ENCODE data around the gene JAM2. TPM values are rescaled to one million over a fixed set of nuclear protein-coding genes. Genes with fewer than 3 reads are reported as not detected.

JAM2 gene
- total RNA-seq, 2 experiments from 2014 or later, result 0.05 TPM; not detected in 1

DNA sequence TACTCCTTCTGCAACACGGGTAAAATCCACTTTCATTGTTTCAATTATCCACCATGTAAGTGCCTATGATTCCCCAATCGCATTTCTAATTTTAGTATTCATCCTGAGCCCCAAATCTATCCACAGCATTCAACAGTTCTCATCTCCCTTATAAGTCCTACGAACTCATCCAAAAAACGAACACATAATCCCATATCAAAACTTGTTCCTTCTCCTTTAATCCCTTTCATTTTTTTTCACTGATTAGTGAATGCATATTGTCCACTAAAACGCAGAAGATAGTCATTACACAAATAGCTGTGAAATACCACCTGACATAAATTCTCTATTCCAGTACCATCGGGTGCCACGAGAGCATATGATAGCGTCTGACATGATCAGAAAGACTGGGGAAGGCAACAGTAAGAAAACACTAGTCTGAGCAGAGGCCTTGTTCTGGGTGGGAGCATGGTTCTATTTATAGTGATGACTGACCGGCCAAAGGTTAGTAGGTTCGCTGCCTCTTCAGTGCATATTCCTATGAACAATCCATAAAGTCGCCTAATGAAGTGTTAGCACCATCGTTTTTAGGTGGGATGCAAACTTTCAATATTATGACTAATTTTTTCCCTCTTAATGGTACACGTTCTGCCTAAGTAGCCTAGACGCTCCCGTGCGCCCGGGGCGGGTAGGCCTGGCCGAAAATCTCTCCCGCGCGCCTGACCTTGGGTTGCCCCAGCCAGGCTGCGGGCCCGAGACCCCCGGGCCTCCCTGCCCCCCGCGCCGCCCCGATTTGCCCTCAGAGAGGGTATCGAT lies 95.0 kb downstream of the JAM2 start:
- peaks cover 27% of the 10 kb centered on the region for H3K36me3 Mint-ChIP-seq (ENCODE audit: low read depth)
- ATAC-seq (peak; percentile 15), DNase-seq (peak; percentile 37)
- H3K27me3 Mint-ChIP-seq (ENCODE audit: low read depth), result no peaks in the 10 kb centered on the region
- H3K4me1 Mint-ChIP-seq (ENCODE audit: low read depth), result peaks cover 30% of the 10 kb centered on the region
- peak overlapping the region; percentile 100 for H3K27ac Mint-ChIP-seq
- ChIA-PET CTCF (interaction anchor here (0.8 to 2.4 kb wide), 7 partner anchors 10 to 160 kb away, joined by 3 to 11 read pairs (median 4); no protein-coding TSS in a partner anchor), POLR2A (interaction anchor here (0.6 to 2.0 kb wide), 9 partner anchors 12 to 172 kb away, joined by 3 to 14 read pairs (median 5); partner anchors contain the start of gene MRPL39)
- H3K9me3 Mint-ChIP-seq (ENCODE audit: insufficient read depth), result no peaks in the 10 kb centered on the region
- peak overlapping the region; percentile 99 for H3K4me3 Mint-ChIP-seq

DNA sequence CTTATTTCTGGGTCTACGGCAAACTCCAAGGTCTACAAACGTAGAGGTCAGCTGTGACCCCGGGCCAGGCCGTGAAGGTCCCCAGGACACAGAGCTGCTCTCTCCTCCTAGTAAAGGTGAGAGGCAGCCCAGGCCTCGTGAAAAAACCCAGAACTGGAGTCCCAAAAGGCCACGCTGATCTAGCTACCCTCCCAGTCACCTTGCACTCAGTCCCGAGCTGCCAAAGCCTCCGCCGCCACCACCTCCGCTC lies 95.5 kb downstream of the JAM2 start:
- Mint-ChIP-seq H3K36me3 (ENCODE audit: low read depth) (peaks cover 23% of the 10 kb centered on the region), H3K9me3 (ENCODE audit: insufficient read depth) (no peaks in the 10 kb centered on the region), H3K27me3 (ENCODE audit: low read depth) (no peaks in the 10 kb centered on the region), H3K27ac (peak overlapping the region; percentile 100), H3K4me1 (ENCODE audit: low read depth) (peaks cover 30% of the 10 kb centered on the region), H3K4me3 (peak overlapping the region; percentile 99)
- no peak for DNase-seq
- CTCF ChIA-PET, result interaction anchor here (1.0 to 2.4 kb wide), 5 partner anchors 10 to 126 kb away, joined by 3 to 11 read pairs (median 5); no protein-coding TSS in a partner anchor
- no peak for ATAC-seq
- POLR2A ChIA-PET, result interaction anchor here (0.8 to 2.0 kb wide), 9 partner anchors 13 to 245 kb away, joined by 3 to 14 read pairs (median 5); partner anchors contain the start of gene MRPL39

DNA sequence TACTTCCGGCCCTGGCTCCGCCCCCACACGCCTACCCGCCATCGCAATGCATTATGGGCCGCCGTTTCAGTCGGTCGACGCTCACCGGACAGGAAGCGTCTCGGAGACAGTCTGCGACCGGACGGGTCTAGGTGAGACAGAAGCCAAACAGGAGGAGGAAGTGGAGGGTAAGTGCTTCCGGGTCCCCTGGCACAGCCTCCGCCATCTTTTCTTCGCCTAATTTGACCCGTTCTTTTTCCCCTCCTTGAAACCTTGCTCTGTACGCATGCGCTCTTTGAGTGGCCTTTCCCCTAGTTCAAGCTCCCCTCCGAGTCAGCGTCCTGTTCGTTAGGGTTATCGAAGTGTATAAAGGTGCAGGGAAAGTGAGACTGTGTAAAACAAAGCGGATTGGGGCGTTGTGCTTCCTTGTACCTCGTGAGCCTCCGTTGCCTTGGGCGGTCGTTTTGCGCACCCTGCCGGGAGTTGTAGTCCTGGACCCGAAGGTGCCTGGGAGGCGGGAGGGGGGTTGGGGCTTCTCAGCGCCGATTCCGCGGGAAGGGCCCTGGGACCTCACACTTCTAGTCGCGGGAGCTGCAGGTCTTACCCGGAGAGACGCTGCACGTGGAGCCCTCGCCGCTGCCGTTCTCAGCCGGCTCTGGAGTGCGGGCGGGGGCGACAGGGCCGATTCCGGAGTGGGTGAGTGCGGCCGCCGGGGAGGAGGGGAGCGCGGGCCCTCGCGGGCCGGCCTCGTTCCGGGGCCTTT lies 96.0 kb downstream of the JAM2 start, which contains the start of the genes ATP5PF and GABPA:
TSS of gene ATP5PF (minus strand) at position 1 of the 742 bp plus-strand sequence. CDS start 5,110 bp downstream, outside the sequence.
TSS of gene GABPA (plus strand) at position 69 of the 742 bp plus-strand sequence. CDS start 6,627 bp downstream, outside the sequence.
- H3K27ac Mint-ChIP-seq, result peak within 1 kb of the TSS; percentile 100
- H3K4me1 Mint-ChIP-seq (ENCODE audit: low read depth), result peaks cover 29% of the 10 kb centered on the region

DNA sequence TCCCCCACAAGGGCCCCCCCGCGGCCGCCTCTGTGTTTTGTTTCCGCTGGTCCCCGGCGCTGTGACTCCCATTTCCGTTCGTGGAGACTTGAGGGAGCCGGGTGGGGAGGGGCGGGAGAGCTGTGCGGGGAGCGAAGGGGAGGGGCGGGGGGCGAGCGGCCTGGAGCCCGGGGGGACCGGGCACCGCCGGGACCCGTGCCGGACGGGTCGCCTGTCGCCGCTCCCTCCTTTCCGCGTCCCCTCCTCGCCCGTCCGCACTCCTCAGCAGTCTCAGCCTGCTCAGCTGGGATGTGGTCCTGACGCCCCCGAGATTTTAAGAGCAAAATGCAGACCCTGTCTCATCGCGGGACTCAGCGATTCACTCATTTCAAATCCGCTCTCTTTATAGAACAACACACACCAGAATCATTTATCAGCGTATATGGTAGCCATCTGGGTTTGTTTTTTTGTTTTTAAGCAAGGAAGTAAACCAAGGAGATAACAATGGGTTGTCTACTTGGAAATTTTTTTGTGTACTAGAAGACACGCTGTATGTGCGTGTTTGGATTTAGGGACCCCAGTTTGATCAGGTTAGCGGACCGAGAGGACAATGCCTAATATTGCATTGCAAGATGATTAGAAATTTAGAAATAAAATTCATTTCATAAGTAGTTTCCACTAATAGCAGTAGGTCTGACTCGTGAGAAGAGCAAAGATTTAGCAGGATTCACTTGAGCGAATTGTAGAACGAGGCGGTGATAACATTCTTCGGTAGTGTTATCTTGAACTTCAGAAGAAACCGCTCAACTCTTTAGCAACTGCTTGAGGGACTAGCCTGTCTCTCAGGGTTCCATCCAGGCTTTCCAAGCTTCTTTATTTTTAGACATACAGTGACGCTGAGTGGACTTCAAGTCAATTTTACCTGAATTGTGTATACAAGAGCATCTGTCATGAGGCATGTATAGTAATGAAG lies 96.9 kb downstream of the JAM2 start:
- H3K4me3 Mint-ChIP-seq, result peak overlapping the region; percentile 99
- H3K36me3 Mint-ChIP-seq (ENCODE audit: low read depth), result peaks cover 19% of the 10 kb centered on the region
- H3K4me1 Mint-ChIP-seq (ENCODE audit: low read depth), result peaks cover 27% of the 10 kb centered on the region
- no peaks in the 10 kb centered on the region for H3K9me3 Mint-ChIP-seq (ENCODE audit: insufficient read depth)
- DNase-seq, result peak; percentile 80
- H3K27me3 Mint-ChIP-seq (ENCODE audit: low read depth), result no peaks in the 10 kb centered on the region
- CTCF ChIA-PET, result interaction anchor here (0.9 to 2.0 kb wide), 6 partner anchors 8 to 128 kb away, joined by 4 to 7 read pairs (median 5); no protein-coding TSS in a partner anchor
- peak overlapping the region; percentile 100 for H3K27ac Mint-ChIP-seq
- POLR2A ChIA-PET, result interaction anchor here (0.6 to 2.0 kb wide), 7 partner anchors 13 to 246 kb away, joined by 3 to 14 read pairs (median 4); partner anchors contain the start of gene MRPL39
- ATAC-seq, result peak; percentile 7

More for the DNA sequence above, 96.0 kb downstream of the JAM2 start, which contains the start of the genes ATP5PF and GABPA:
- no peaks in the 10 kb centered on the region for H3K27me3 Mint-ChIP-seq (ENCODE audit: low read depth)
- H3K4me3 Mint-ChIP-seq, result peak within 1 kb of the TSS; percentile 99
- ChIA-PET POLR2A (interaction anchor here (0.8 to 2.0 kb wide), 10 partner anchors 13 to 246 kb away, joined by 3 to 14 read pairs (median 4); partner anchors contain the start of gene MRPL39), CTCF (interaction anchor here (1.0 to 2.4 kb wide), 5 partner anchors 9 to 126 kb away, joined by 3 to 11 read pairs (median 5); no protein-coding TSS in a partner anchor)
- peaks cover 21% of the 10 kb centered on the region for H3K36me3 Mint-ChIP-seq (ENCODE audit: low read depth)
- peak; percentile 98 for DNase-seq
- peak; percentile 93 for ATAC-seq
- H3K9me3 Mint-ChIP-seq (ENCODE audit: insufficient read depth), result no peaks in the 10 kb centered on the region

DNA sequence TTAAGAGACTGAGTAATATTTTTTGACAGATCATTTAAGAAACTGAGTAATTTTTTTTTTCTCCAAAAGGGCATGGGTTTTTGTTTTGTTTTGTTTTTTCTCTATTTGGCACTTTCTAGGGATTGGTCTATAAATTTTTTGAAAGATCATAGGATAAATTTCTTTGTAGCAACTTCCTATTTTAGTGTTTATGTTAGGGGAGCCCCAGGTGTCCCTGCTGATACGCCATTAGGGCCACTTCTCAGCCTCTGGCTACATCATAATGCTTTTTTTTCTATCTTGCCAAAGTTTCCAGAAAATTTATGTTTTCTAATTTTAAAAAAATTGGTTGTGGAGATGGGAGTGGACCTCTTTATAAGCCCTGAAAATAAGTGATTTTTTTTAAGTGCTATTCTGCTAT lies 98.4 kb downstream of the JAM2 start:
- DNase-seq (no peak), ATAC-seq (no peak)
- POLR2A ChIA-PET, result no interaction called here
- H3K36me3 Mint-ChIP-seq (ENCODE audit: low read depth), result peaks cover 24% of the 10 kb centered on the region
- no peak overlapping the region for H3K27ac Mint-ChIP-seq
- CTCF ChIA-PET, result no interaction called here
- no peak overlapping the region for H3K4me3 Mint-ChIP-seq
- no peaks in the 10 kb centered on the region for H3K27me3 Mint-ChIP-seq (ENCODE audit: low read depth)
- peaks cover 24% of the 10 kb centered on the region for H3K4me1 Mint-ChIP-seq (ENCODE audit: low read depth)
- H3K9me3 Mint-ChIP-seq (ENCODE audit: insufficient read depth), result no peaks in the 10 kb centered on the region

DNA sequence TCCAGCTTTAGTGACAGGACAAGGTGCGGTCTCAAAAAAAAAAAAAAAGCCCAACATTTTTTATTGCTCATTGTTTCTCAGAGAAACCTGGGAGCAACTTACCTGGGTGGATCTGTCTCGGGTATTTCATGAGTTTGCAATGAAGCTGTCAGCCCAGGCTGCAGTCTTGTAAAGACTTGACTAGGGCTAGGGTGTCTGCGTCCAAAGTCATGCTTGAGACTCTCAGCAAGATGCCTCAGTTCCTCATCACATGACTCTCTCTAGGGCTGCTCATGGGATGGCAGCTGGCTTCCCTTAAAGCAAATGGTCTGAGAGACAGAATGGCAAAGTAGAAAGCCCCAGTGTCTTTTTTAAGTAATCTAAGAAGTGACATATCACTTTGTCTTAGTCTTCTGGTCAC lies 103.8 kb downstream of the JAM2 start:
- H3K27ac Mint-ChIP-seq, result no peak overlapping the region
- H3K4me3 Mint-ChIP-seq, result no peak overlapping the region

DNA sequence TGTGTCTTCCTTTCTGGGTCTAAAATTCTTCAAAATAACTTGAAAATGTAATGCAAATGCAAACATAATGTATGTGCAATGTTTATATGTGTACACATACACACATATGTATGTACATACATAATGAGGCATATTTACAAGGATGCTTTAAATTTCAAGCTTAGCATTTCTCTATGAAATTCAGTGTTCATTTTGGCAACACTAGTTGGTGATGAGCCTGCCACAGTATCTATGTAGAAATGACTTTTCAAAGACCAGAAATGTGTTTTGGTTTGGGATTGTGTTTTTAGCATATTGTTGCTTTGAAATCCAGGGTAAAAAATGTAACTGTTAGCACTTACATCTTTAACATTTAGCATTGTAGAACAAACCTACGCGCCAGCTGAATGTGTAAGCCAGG lies 105.8 kb downstream of the JAM2 start:
- ATAC-seq, result no peak
- Mint-ChIP-seq H3K4me3 (no peak overlapping the region), H3K27ac (no peak overlapping the region), H3K27me3 (ENCODE audit: low read depth) (no peaks in the 10 kb centered on the region), H3K36me3 (ENCODE audit: low read depth) (peaks cover 31% of the 10 kb centered on the region), H3K4me1 (ENCODE audit: low read depth) (peaks cover 10% of the 10 kb centered on the region), H3K9me3 (ENCODE audit: insufficient read depth) (no peaks in the 10 kb centered on the region)
- POLR2A ChIA-PET, result no interaction called here
- DNase-seq, result no peak
- CTCF ChIA-PET, result interaction anchor here (0.9 to 2.6 kb wide), 2 partner anchors 10 to 137 kb away, joined by 3 to 5 read pairs; partner anchors contain the start of genes ATP5PF and GABPA

More for the DNA sequence above, 103.8 kb downstream of the JAM2 start:
- Mint-ChIP-seq H3K27me3 (ENCODE audit: low read depth) (no peaks in the 10 kb centered on the region), H3K4me1 (ENCODE audit: low read depth) (peaks cover 2% of the 10 kb centered on the region), H3K9me3 (ENCODE audit: insufficient read depth) (no peaks in the 10 kb centered on the region), H3K36me3 (ENCODE audit: low read depth) (peaks cover 22% of the 10 kb centered on the region)
- ATAC-seq (no peak), DNase-seq (no peak)
- ChIA-PET POLR2A (interaction anchor here (0.6 kb wide), 1 partner anchor 56 kb away, joined by 4 read pairs; no protein-coding TSS in a partner anchor), CTCF (interaction anchor here (1.2 to 2.6 kb wide), 2 partner anchors 8 to 13 kb away, joined by 3 to 5 read pairs; partner anchors contain the start of genes ATP5PF and GABPA)

DNA sequence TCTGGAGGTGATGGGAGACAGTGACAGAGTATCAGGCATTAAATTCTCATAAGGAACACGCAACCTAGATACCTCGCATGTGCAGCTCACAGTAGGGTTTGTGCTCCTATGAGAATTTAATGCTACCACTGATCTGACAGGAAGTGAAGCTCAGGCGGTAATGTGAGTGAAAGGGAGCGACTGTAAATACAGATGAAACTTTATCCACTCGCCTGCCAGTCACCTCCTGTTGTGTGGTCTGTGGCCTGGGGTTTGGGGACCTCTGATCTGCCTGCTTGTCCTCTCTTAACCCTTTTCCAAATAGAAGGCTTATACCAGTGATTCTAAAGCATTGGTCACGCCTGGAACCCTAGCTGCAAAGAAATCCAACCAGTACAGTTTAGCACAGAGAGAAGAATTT lies 111.0 kb downstream of the JAM2 start:
- Mint-ChIP-seq H3K4me3 (no peak overlapping the region), H3K36me3 (ENCODE audit: low read depth) (peaks cover 40% of the 10 kb centered on the region), H3K27me3 (ENCODE audit: low read depth) (no peaks in the 10 kb centered on the region), H3K9me3 (ENCODE audit: insufficient read depth) (no peaks in the 10 kb centered on the region), H3K4me1 (ENCODE audit: low read depth) (peaks cover 13% of the 10 kb centered on the region), H3K27ac (peak overlapping the region; percentile 83)
- DNase-seq, result peak; percentile 66
- ChIA-PET POLR2A (interaction anchor here (0.6 to 1.1 kb wide), 2 partner anchors 13 to 16 kb away, joined by 3 to 6 read pairs; partner anchors contain the start of genes ATP5PF and GABPA), CTCF (interaction anchor here (0.9 to 2.0 kb wide), 5 partner anchors 10 to 141 kb away, joined by 3 to 7 read pairs (median 5); partner anchors contain the start of genes ATP5PF and GABPA)
- peak; percentile 81 for ATAC-seq

DNA sequence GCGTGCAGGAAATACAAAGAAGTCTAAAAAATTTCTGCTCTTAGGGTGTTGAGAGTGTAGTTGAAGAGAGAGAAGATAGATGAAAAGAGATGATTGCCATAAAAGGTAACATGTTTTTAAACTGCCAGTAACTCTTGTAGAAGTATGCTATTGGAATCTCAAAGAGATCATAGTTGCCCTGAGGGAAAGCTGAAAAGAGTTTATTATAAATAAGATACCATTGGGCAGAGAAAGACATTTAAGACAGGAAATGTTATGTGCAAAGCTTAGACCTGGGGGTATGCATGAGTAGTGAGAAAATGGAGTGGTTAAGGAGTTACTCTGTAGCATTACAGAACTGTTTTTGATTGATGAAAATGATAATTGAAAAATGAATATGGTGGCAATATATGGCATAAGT lies 113.4 kb downstream of the JAM2 start:
- peaks cover 46% of the 10 kb centered on the region for H3K36me3 Mint-ChIP-seq (ENCODE audit: low read depth)
- ChIA-PET POLR2A (no interaction called here), CTCF (no interaction called here)
- H3K4me1 Mint-ChIP-seq (ENCODE audit: low read depth), result peaks cover 25% of the 10 kb centered on the region
- no peaks in the 10 kb centered on the region for H3K9me3 Mint-ChIP-seq (ENCODE audit: insufficient read depth)
- DNase-seq, result no peak
- H3K4me3 Mint-ChIP-seq, result no peak overlapping the region
- ATAC-seq, result no peak
- no peaks in the 10 kb centered on the region for H3K27me3 Mint-ChIP-seq (ENCODE audit: low read depth)
- no peak overlapping the region for H3K27ac Mint-ChIP-seq

DNA sequence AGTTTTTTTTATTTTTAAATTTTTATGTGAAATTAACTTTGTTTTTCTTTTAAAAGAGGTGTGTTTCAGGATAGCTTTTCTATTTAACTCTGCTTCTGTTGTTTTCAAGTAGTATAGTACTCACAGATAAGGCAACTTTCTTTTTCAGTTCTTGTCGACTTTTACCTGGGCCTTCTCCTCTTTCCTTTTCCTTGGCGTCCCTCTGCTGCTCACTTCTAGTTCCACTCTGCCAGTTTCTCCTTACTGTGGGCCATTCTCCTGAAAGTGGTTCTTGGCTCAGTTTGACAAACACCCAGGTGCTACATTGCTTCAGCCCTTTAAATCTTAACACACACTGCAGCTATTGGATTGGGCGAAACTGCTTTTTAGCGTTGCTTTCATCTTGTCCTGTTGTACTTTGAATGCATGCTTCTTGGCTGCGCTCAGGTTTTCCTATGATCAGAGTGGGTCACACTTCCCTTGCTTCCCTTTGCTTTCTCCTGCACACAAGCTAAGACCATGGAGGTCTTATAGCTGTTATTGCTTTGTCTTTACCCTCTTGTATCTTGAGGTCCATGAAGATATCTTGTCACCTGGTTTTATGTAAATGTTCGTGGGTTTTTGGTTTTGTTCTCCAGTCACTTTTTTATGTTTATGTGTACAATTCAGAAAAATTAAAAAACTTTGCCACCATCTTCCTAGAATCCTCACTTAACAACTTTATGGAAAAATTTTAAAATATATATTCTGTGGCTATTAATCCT lies 117.3 kb downstream of the JAM2 start:
- ChIA-PET CTCF (interaction anchor here (1.4 kb wide), 1 partner anchor 14 kb away, joined by 3 read pairs; no protein-coding TSS in a partner anchor), POLR2A (interaction anchor here (1.6 kb wide), 1 partner anchor 22 kb away, joined by 3 read pairs; the partner anchor contains the start of genes ATP5PF and GABPA)
- Mint-ChIP-seq H3K27ac (peak overlapping the region; percentile 62), H3K27me3 (ENCODE audit: low read depth) (no peaks in the 10 kb centered on the region), H3K36me3 (ENCODE audit: low read depth) (peaks cover 59% of the 10 kb centered on the region), H3K4me3 (no peak overlapping the region), H3K9me3 (ENCODE audit: insufficient read depth) (no peaks in the 10 kb centered on the region), H3K4me1 (ENCODE audit: low read depth) (peaks cover 31% of the 10 kb centered on the region)
- DNase-seq (no peak), ATAC-seq (no peak)
